IMR-90 (cell line): Measurements from ENCODE around the gene HES1. TPM values are rescaled to one million over a fixed set of nuclear protein-coding genes. Genes with fewer than 3 reads are reported as not detected.

Experiments used
- ATAC-seq: fragments of 200-7000 bp; cut with Tn5 transposase; 2 replicates; pipeline ENCODE4 v1.9.1; 2020; ENCODE audit warnings: low read depth, mild to moderate bottlenecking, moderate library complexity
- BruUV-seq: library from RNA; stranded (reverse); fragments of 400-500 nt; replicated peaks from 2 replicates; lab custom pipeline; 2021; lab: Mats Ljungman, UMichigan
- CTCF ChIA-PET: fragments of 300-600 bp; formaldehyde crosslinking; extraction: SDS; loops from one replicate; lab custom pipeline; 2021; ENCODE audit warnings: antibody characterized with exemption; lab: Yijun Ruan, JAX
- POLR2A ChIA-PET: fragments of 300-600 bp; sonication (Branson Sonifier 250); formaldehyde crosslinking; loops from one replicate; lab custom pipeline; 2022; ENCODE audit warnings: antibody characterized with exemption; ENCODE audit not compliant: unreplicated experiment; lab: Charles Lee
- DNase-seq: peaks from one replicate; pipeline ENCODE4 v3.0.0; 2013
- H2AFZ ChIP-seq: replicated peaks from 2 replicates; pipeline ENCODE3; 2013; ENCODE audit warnings: low read length, mild to moderate bottlenecking; ENCODE audit not compliant: poor library complexity
- H2AK5ac ChIP-seq: 2 replicates; pipeline ENCODE4 v1.6.1; 2013; ENCODE audit warnings: low read depth, low read length, inconsistent platforms
- H2AK9ac ChIP-seq: replicated peaks from 2 replicates; pipeline ENCODE3; 2013; ENCODE audit warnings: mild to moderate bottlenecking, low read depth, low read length, moderate library complexity; ENCODE audit not compliant: poor library complexity
- H2BK120ac ChIP-seq: 2 replicates; pipeline ENCODE4 v1.6.1; 2013; ENCODE audit warnings: low read depth, low read length, inconsistent platforms
- H2BK15ac ChIP-seq: 3 replicates; pipeline ENCODE4 v1.6.1; 2013; ENCODE audit warnings: low read depth, low read length, inconsistent platforms
- H2BK20ac ChIP-seq: 2 replicates; pipeline ENCODE4 v1.6.1; 2013; ENCODE audit warnings: low read depth, mild to moderate bottlenecking, inconsistent platforms, low read length, moderate library complexity
- H2BK5ac ChIP-seq: 2 replicates; pipeline ENCODE4 v1.6.1; 2013; ENCODE audit warnings: mild to moderate bottlenecking, low read depth, low read length, inconsistent platforms; ENCODE audit not compliant: poor library complexity, severe bottlenecking
- H3K14ac ChIP-seq: replicated peaks from 2 replicates; pipeline ENCODE4 v1.6.1; 2013; ENCODE audit warnings: low read depth, low read length, inconsistent platforms
- H3K18ac ChIP-seq: 2 replicates; pipeline ENCODE4 v1.6.1; 2013; ENCODE audit warnings: low read depth, low read length, control low read depth
- H3K23ac ChIP-seq: 2 replicates; pipeline ENCODE4 v1.6.1; 2013; ENCODE audit warnings: low read depth, low read length, inconsistent platforms
- H3K27ac ChIP-seq: 2 replicates; pipeline ENCODE4 v1.5.1; 2013; ENCODE audit warnings: mild to moderate bottlenecking, control low read depth, low read length; ENCODE audit not compliant: insufficient read depth
- H3K27me3 ChIP-seq: 2 replicates; pipeline ENCODE4 v1.6.1; 2013; ENCODE audit warnings: low read length; ENCODE audit not compliant: control insufficient read depth, insufficient read depth
- H3K36me3 ChIP-seq: 2 replicates; pipeline ENCODE4 v1.6.1; 2013; ENCODE audit warnings: low read length, mixed read lengths; ENCODE audit not compliant: control insufficient read depth, insufficient read depth
- H3K4ac ChIP-seq: 2 replicates; pipeline ENCODE4 v1.6.1; 2013; ENCODE audit warnings: low read depth, low read length, inconsistent platforms
- H3K4me1 ChIP-seq: 2 replicates; pipeline ENCODE4 v1.6.1; 2013; ENCODE audit warnings: low read length, mixed read lengths; ENCODE audit not compliant: control insufficient read depth, insufficient read depth
- H3K4me2 ChIP-seq: 2 replicates; pipeline ENCODE4 v1.6.1; 2013; ENCODE audit warnings: low read depth, mild to moderate bottlenecking, control low read depth, low read length, moderate library complexity
- H3K4me3 ChIP-seq: 2 replicates; pipeline ENCODE4 v1.5.1; 2013; ENCODE audit warnings: low read depth, mild to moderate bottlenecking, control low read depth, low read length, moderate library complexity; ENCODE audit not compliant: insufficient read depth
- H3K56ac ChIP-seq: 2 replicates; pipeline ENCODE4 v1.6.1; 2013; ENCODE audit warnings: low read length, inconsistent platforms; ENCODE audit not compliant: insufficient read depth; ENCODE audit errors: extremely low read depth
- H3K79me1 ChIP-seq, 2 experiments: 2 replicates each; pipeline ENCODE4 v1.6.1; 2013; ENCODE audit warnings: low read length in 2 of 2, inconsistent platforms in 1 of 2, low read depth in 1 of 2
- H3K9ac ChIP-seq: 2 replicates; pipeline ENCODE4 v1.6.1; 2013; ENCODE audit warnings: low read depth, low read length, control low read depth
- H3K9me1 ChIP-seq: 2 replicates; pipeline ENCODE4 v1.6.1; 2013; ENCODE audit warnings: low read length, inconsistent platforms; ENCODE audit not compliant: insufficient read depth
- H3K9me3 ChIP-seq: 2 replicates; pipeline ENCODE4 v1.6.1; 2013; ENCODE audit warnings: low read length; ENCODE audit not compliant: control insufficient read depth, insufficient read depth
- H4K20me1 ChIP-seq: 2 replicates; pipeline ENCODE4 v1.6.1; 2013; ENCODE audit warnings: low read length, inconsistent platforms; ENCODE audit not compliant: insufficient read depth
- H4K5ac ChIP-seq: 2 replicates; pipeline ENCODE4 v1.6.1; 2013; ENCODE audit warnings: mild to moderate bottlenecking, low read depth, low read length, control low read depth
- H4K8ac ChIP-seq, 2 experiments: 2 replicates each; pipeline ENCODE4 v1.6.1; 2013; ENCODE audit warnings: low read depth in 2 of 2, low read length in 2 of 2, control low read depth in 1 of 2, inconsistent platforms in 1 of 2
- H4K91ac ChIP-seq: 2 replicates; pipeline ENCODE4 v1.6.1; 2013; ENCODE audit warnings: low read depth, low read length, inconsistent platforms; ENCODE audit not compliant: insufficient read depth
- FOS ChIP-seq: fragments of 150-350 bp; IDR thresholded peaks from 2 replicates; pipeline ENCODE4 v1.6.1; 2016; ENCODE audit warnings: low read depth, low read length
- MAFK ChIP-seq: IDR thresholded peaks from 2 replicates; pipeline ENCODE4 v1.6.1; 2012; ENCODE audit warnings: low read depth, low read length, improper control_type of control experiment
- MAZ ChIP-seq: IDR thresholded peaks from 2 replicates; pipeline ENCODE4 v1.6.1; 2012; ENCODE audit warnings: low read depth, mild to moderate bottlenecking, low read length, improper control_type of control experiment, moderate library complexity, borderline replicate concordance
- MXI1 ChIP-seq: IDR thresholded peaks from 2 replicates; pipeline ENCODE4 v1.6.1; 2012; ENCODE audit warnings: low read depth, mild to moderate bottlenecking, low read length, moderate library complexity, borderline replicate concordance
- RAD21 ChIP-seq: IDR thresholded peaks from 2 replicates; pipeline ENCODE4 v1.6.1; 2012; ENCODE audit warnings: low read length, improper control_type of control experiment
- RCOR1 ChIP-seq: IDR thresholded peaks from 2 replicates; pipeline ENCODE4 v1.6.1; 2012; ENCODE audit warnings: mild to moderate bottlenecking, low read length, improper control_type of control experiment; ENCODE audit not compliant: insufficient replicate concordance
- RFX5 ChIP-seq: IDR thresholded peaks from 2 replicates; pipeline ENCODE4 v1.8.0; 2012; ENCODE audit warnings: low read depth, mild to moderate bottlenecking, low read length, moderate library complexity
- WGBS, 2 experiments: methylation state at CpG; one replicate each; pipeline versions ENCODE4 v1.1.5 to v1.1.7; 2013; ENCODE audit warnings: missing lambda C conversion rate in 2 of 2; ENCODE audit not compliant: insufficient read length in 1 of 2; ENCODE audit errors: extremely low coverage in 2 of 2; 5-methylcytosine and 5-hydroxymethylcytosine counted together
- dilution Hi-C: fragments of 300-500 bp; cut with HindIII; formaldehyde crosslinking; loops from one replicate; pipeline ENCODE4 v1.14.3; 2018; ENCODE audit warnings: low sequenced_read_pairs; ENCODE audit not compliant: unreplicated experiment
- in situ Hi-C: fragments of 300-500 bp; cut with MboI; formaldehyde crosslinking; loops from 3 replicates; pipeline ENCODE4 v1.14.3; 2019; ENCODE audit warnings: low sequenced_read_pairs, inconsistent platforms, mixed read lengths
- intact Hi-C: fragments of 100-400 bp; cut with micrococcal nuclease; formaldehyde crosslinking; loops from 2 replicates; pipeline ENCODE4 v1.10.0; 2022
- polyA plus RNA-seq, 3 experiments: library from polyadenylated mRNA; depleted of rRNA; stranded (reverse); fragments of >200 nt; gene quantifications; 2 replicates each; pipeline ENCODE4 v1.2.3, GENCODE V29; 2012; ENCODE audit warnings: low replicate concordance in 1 of 3
- total RNA-seq: library from RNA; depleted of rRNA; stranded (reverse); fragments of >200 nt; gene quantifications from 2 replicates; pipeline ENCODE4 v1.2.3, GENCODE V29; 2012
- TF ChIP-seq, protein P1 (sequence below): fragments of 150-350 bp; IDR thresholded peaks from 2 replicates; pipeline ENCODE4 v1.6.1; 2017; ENCODE audit warnings: mild to moderate bottlenecking, antibody characterized with exemption, low read length, low read depth
- TF ChIP-seq, protein P2 (sequence below): conservative IDR thresholded peaks from 2 replicates; pipeline ENCODE4 v1.5.1; 2012; ENCODE audit warnings: mild to moderate bottlenecking, low read depth, low read length, improper control_type of control experiment
- TF ChIP-seq, protein P3 (sequence below): fragments of 150-350 bp; IDR thresholded peaks from 2 replicates; pipeline ENCODE4 v1.6.1; 2016; ENCODE audit warnings: low read depth, mild to moderate bottlenecking, low read length, moderate library complexity, borderline replicate concordance

Gene HES1
- total and polyA plus RNA-seq, 2 of the 4 experiments (the other 2 are of a cell fraction): 3.6 to 6.7 TPM

GRCh38 chr3:194161131-194162045 lies 25.4 kb downstream of the HES1 start:
- no peak overlapping the region for H3K4me3 ChIP-seq
- H2AK9ac ChIP-seq: no peak overlapping the region
- ChIA-PET POLR2A (no interaction called here), CTCF (no interaction called here)
- no peak overlapping the region for H3K27ac ChIP-seq
- H2BK5ac ChIP-seq: no peak overlapping the region
- no peaks in the 10 kb centered on the region for H3K9me3 ChIP-seq
- BruUV-seq: no TSS peak
- no peaks in the 10 kb centered on the region for H3K36me3 ChIP-seq
- H2AFZ ChIP-seq: no peak overlapping the region
- H2BK15ac ChIP-seq: no peak overlapping the region
- in situ Hi-C loops: no loop called here
- no peak overlapping the region for H2BK120ac ChIP-seq
- peaks cover 62% of the 10 kb centered on the region for H3K27me3 ChIP-seq
- dilution Hi-C loops: no loop called here
- no peak overlapping the region for H2BK20ac ChIP-seq
- no peak overlapping the region for H3K56ac ChIP-seq
- H3K4me1 ChIP-seq: no peaks in the 10 kb centered on the region
- TF ChIP-seq MAZ: no peak
- TF ChIP-seq, protein P1, sequence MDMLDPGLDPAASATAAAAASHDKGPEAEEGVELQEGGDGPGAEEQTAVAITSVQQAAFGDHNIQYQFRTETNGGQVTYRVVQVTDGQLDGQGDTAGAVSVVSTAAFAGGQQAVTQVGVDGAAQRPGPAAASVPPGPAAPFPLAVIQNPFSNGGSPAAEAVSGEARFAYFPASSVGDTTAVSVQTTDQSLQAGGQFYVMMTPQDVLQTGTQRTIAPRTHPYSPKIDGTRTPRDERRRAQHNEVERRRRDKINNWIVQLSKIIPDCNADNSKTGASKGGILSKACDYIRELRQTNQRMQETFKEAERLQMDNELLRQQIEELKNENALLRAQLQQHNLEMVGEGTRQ: no peak
- no peak for TF ChIP-seq FOS
- TF ChIP-seq MAFK: no peak
- no peak for TF ChIP-seq RCOR1
- no peak for TF ChIP-seq MXI1
- TF ChIP-seq RAD21: no peak
- TF ChIP-seq, protein P2, sequence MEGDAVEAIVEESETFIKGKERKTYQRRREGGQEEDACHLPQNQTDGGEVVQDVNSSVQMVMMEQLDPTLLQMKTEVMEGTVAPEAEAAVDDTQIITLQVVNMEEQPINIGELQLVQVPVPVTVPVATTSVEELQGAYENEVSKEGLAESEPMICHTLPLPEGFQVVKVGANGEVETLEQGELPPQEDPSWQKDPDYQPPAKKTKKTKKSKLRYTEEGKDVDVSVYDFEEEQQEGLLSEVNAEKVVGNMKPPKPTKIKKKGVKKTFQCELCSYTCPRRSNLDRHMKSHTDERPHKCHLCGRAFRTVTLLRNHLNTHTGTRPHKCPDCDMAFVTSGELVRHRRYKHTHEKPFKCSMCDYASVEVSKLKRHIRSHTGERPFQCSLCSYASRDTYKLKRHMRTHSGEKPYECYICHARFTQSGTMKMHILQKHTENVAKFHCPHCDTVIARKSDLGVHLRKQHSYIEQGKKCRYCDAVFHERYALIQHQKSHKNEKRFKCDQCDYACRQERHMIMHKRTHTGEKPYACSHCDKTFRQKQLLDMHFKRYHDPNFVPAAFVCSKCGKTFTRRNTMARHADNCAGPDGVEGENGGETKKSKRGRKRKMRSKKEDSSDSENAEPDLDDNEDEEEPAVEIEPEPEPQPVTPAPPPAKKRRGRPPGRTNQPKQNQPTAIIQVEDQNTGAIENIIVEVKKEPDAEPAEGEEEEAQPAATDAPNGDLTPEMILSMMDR: no peak
- TF ChIP-seq, protein P3, sequence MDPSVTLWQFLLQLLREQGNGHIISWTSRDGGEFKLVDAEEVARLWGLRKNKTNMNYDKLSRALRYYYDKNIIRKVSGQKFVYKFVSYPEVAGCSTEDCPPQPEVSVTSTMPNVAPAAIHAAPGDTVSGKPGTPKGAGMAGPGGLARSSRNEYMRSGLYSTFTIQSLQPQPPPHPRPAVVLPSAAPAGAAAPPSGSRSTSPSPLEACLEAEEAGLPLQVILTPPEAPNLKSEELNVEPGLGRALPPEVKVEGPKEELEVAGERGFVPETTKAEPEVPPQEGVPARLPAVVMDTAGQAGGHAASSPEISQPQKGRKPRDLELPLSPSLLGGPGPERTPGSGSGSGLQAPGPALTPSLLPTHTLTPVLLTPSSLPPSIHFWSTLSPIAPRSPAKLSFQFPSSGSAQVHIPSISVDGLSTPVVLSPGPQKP: no peak
- TF ChIP-seq RFX5: no peak
- H3K4me2 ChIP-seq: no peak overlapping the region
- H4K20me1 ChIP-seq: no peaks in the 10 kb centered on the region
- ATAC-seq (no peak), DNase-seq (no peak)
- H3K4ac ChIP-seq: no peak overlapping the region
- no peak overlapping the region for H3K14ac ChIP-seq
- no peak overlapping the region for H4K5ac ChIP-seq
- no peak overlapping the region for H3K18ac ChIP-seq
- H3K23ac ChIP-seq: no peak overlapping the region
- no peaks in the 10 kb centered on the region for H3K79me1 ChIP-seq
- H4K91ac ChIP-seq: no peak overlapping the region
- H3K9ac ChIP-seq: no peak overlapping the region
- H2AK5ac ChIP-seq: no peak overlapping the region
- 60% methylated on average over 1 of the region's 15 CpGs; no CpG with 5 or more reads in 1 of the 2 experiments for WGBS, 2 experiments
- no peaks in the 10 kb centered on the region for H3K9me1 ChIP-seq
- H4K8ac ChIP-seq: no peak overlapping the region
- intact Hi-C loops: no loop called here
